ENCODE results near the gene RASSF4.

DNA sequence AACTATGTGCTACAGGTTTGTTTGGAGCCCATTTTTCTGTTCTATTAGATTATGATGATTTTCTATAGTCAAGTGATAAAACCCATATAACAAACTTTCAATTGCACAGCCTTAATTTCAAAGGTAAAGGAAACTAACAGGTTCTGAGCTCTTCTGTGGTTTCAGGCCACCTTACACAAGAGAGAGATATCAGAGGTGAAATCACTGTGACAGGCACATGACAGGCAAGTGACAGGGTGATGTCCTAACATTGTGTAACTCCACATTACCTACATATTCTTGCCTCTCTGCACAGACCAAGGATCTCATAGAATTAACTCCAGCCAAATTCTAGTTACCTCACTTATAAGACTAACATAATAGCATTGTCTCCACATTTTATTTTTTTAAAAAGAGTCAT is 76.1 kb downstream of the RASSF4 start:
- TF ChIP-seq, protein P1, sequence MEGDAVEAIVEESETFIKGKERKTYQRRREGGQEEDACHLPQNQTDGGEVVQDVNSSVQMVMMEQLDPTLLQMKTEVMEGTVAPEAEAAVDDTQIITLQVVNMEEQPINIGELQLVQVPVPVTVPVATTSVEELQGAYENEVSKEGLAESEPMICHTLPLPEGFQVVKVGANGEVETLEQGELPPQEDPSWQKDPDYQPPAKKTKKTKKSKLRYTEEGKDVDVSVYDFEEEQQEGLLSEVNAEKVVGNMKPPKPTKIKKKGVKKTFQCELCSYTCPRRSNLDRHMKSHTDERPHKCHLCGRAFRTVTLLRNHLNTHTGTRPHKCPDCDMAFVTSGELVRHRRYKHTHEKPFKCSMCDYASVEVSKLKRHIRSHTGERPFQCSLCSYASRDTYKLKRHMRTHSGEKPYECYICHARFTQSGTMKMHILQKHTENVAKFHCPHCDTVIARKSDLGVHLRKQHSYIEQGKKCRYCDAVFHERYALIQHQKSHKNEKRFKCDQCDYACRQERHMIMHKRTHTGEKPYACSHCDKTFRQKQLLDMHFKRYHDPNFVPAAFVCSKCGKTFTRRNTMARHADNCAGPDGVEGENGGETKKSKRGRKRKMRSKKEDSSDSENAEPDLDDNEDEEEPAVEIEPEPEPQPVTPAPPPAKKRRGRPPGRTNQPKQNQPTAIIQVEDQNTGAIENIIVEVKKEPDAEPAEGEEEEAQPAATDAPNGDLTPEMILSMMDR (IDR thresholded peaks at IDR 0.05 in 2 of 3, conservative IDR thresholded peaks at IDR 0.05 in 1 of 3; ENCODE audit: insufficient read depth in 2 of 3, low read depth in 1 of 3, low read length in 3 of 3) = no peak
- TF ChIP-seq U2AF1 (optimal IDR thresholded peaks at IDR 0.05; ENCODE audit: low read depth, low read length) (no peak), POLR2A (conservative IDR thresholded peaks at IDR 0.05) (no peak), NR2C2 (CRISPR knock-in tag; IDR thresholded peaks at IDR 0.05) (no peak), NR2C2 (tag; IDR thresholded peaks at IDR 0.05) (no peak), SMC3 (conservative IDR thresholded peaks at IDR 0.05; ENCODE audit: insufficient read depth, low read depth, low read length) (no peak), SIN3A (IDR thresholded peaks at IDR 0.05; ENCODE audit: borderline replicate concordance in 2 of 2, control insufficient read depth in 1 of 2, low read depth in 2 of 2, low read length in 2 of 2) (no peak), DMBX1 (CRISPR knock-in tag; IDR thresholded peaks at IDR 0.05; ENCODE audit: borderline replicate concordance) (no peak), MYNN (IDR thresholded peaks at IDR 0.05) (no peak), MYNN (CRISPR knock-in tag; IDR thresholded peaks at IDR 0.05) (no peak), KAT8 (IDR thresholded peaks at IDR 0.05; ENCODE audit: low read depth) (no peak), RNF2 (IDR thresholded peaks at IDR 0.05) (no peak)
- TF ChIP-seq, protein P2, sequence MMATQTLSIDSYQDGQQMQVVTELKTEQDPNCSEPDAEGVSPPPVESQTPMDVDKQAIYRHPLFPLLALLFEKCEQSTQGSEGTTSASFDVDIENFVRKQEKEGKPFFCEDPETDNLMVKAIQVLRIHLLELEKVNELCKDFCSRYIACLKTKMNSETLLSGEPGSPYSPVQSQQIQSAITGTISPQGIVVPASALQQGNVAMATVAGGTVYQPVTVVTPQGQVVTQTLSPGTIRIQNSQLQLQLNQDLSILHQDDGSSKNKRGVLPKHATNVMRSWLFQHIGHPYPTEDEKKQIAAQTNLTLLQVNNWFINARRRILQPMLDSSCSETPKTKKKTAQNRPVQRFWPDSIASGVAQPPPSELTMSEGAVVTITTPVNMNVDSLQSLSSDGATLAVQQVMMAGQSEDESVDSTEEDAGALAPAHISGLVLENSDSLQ (IDR thresholded peaks at IDR 0.05) = no peak
- TF ChIP-seq, protein P3, sequence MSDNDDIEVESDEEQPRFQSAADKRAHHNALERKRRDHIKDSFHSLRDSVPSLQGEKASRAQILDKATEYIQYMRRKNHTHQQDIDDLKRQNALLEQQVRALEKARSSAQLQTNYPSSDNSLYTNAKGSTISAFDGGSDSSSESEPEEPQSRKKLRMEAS (CRISPR knock-in tag; IDR thresholded peaks at IDR 0.05) = no peak
